A549 (cell line): ENCODE data around the gene GRK6. TPM values are rescaled to one million over a fixed set of nuclear protein-coding genes. Genes with fewer than 3 reads are reported as not detected.

Experiments used
- ATAC-seq, 2 experiments: fragments of 200-7000 bp in 1 of 2; fragments of >200 bp in 1 of 2; cut with Nextera tagmentation in 1 of 2; cut with Tn5 transposase in 1 of 2; 3 replicates each; pipeline versions ENCODE4 v1.8.0 to v1.9.1; 2018 to 2020; ENCODE audit warnings: mild to moderate bottlenecking in 1 of 2, moderate library complexity in 1 of 2
- CTCF ChIA-PET: fragments of 300-600 bp; sonication (Branson Sonifier 250); formaldehyde crosslinking; extraction: SDS; loops from one replicate; lab custom pipeline; 2021; ENCODE audit warnings: antibody characterized with exemption, inconsistent platforms; lab: Yijun Ruan, JAX
- POLR2A ChIA-PET: fragments of 350-600 bp; formaldehyde crosslinking; extraction: SDS; loops from one replicate; lab custom pipeline; 2021; ENCODE audit warnings: antibody characterized with exemption, inconsistent platforms; lab: Yijun Ruan, JAX
- DNase-seq, 2 experiments: peaks; one replicate each; pipeline versions ENCODE4 v3.0.0 to v3.0.0-alpha.2; 2011 to 2016; ENCODE audit warnings: low read depth in 1 of 2, low spot score in 1 of 2
- FAIRE-seq: peaks from 2 replicates; lab custom pipeline; 2011; peaks lifted over from hg19 to GRCh38; lab: Jason Lieb, UNC
- H3K27ac ChIP-seq, 2 experiments: fragments of >200 bp; sonication (Bioruptor Twin); formaldehyde crosslinking; 3 replicates each; pipeline ENCODE4 v1.5.1; 2016 to 2017
- H3K4me1 ChIP-seq: fragments of >200 bp; sonication (Bioruptor Twin); formaldehyde crosslinking; 3 replicates; pipeline ENCODE4 v1.6.1; 2016
- H3K4me2 ChIP-seq: fragments of >200 bp; sonication (Bioruptor Twin); formaldehyde crosslinking; 3 replicates; pipeline ENCODE4 v1.6.1; 2016
- H3K4me3 ChIP-seq: fragments of >200 bp; sonication (Bioruptor Twin); formaldehyde crosslinking; 3 replicates; pipeline ENCODE4 v1.5.1; 2016
- H3K9me3 ChIP-seq: fragments of >200 bp; sonication (Bioruptor Twin); formaldehyde crosslinking; 3 replicates; pipeline ENCODE4 v1.6.1; 2016
- ATOH8 ChIP-seq: fragments of 250-450 bp; sonication (Bioruptor Pico); IDR thresholded peaks from 2 replicates; pipeline ENCODE4 v1.5.0; 2020; ENCODE audit warnings: low read depth, mild to moderate bottlenecking, moderate library complexity
- BCL3 ChIP-seq: fragments of >200 bp; sonication (Bioruptor Twin); formaldehyde crosslinking; IDR thresholded peaks from 3 replicates; pipeline ENCODE4 v1.6.1; 2016
- CBX8 ChIP-seq: fragments of 200-600 bp; sonication (generic); IDR thresholded peaks from 2 replicates; pipeline ENCODE4 v1.6.1; 2016
- CEBPB ChIP-seq, 2 experiments: fragments of >200 bp in 1 of 2; sonication (Bioruptor Twin) in 1 of 2; formaldehyde crosslinking in 1 of 2; IDR thresholded peaks; 2 replicates each; pipeline ENCODE4 v1.6.1; 2012 to 2016
- CHD2 ChIP-seq: fragments of 150-350 bp; IDR thresholded peaks from 2 replicates; pipeline ENCODE4 v1.6.1; 2014; ENCODE audit warnings: low read length; ENCODE audit not compliant: partially characterized antibody
- CHD4 ChIP-seq: fragments of 200-600 bp; sonication (generic); IDR thresholded peaks from 2 replicates; pipeline ENCODE4 v1.6.1; 2016; ENCODE audit warnings: antibody characterized with exemption, mild to moderate bottlenecking, borderline replicate concordance
- EHMT2 ChIP-seq: fragments of 200-600 bp; sonication (generic); IDR thresholded peaks from 2 replicates; pipeline ENCODE4 v1.6.1; 2016; ENCODE audit warnings: antibody characterized with exemption, low read depth, mild to moderate bottlenecking, moderate library complexity
- ELK1 ChIP-seq: fragments of 150-350 bp; IDR thresholded peaks from 2 replicates; pipeline ENCODE4 v1.6.1; 2014; ENCODE audit warnings: low read depth, mild to moderate bottlenecking, low read length
- EP300 ChIP-seq, 2 experiments: fragments of >200 bp; sonication (Bioruptor Twin); formaldehyde crosslinking; IDR thresholded peaks; 2 replicates in 1 of 2; 3 replicates in 1 of 2; pipeline ENCODE4 v1.6.1; 2016 to 2017
- FOSB ChIP-seq: fragments of 250-450 bp; sonication (Bioruptor Pico); IDR thresholded peaks from 2 replicates; pipeline ENCODE4 v1.5.0; 2020; ENCODE audit warnings: mild to moderate bottlenecking, moderate library complexity
- HMGXB4 ChIP-seq: fragments of 250-450 bp; sonication (Bioruptor Pico); IDR thresholded peaks from 2 replicates; pipeline ENCODE4 v1.5.0; 2021; ENCODE audit warnings: mild to moderate bottlenecking, moderate library complexity, borderline replicate concordance
- HOXB13 ChIP-seq: fragments of 250-450 bp; sonication (Bioruptor Pico); IDR thresholded peaks from 2 replicates; pipeline ENCODE4 v1.5.0; 2020; ENCODE audit warnings: low read depth, mild to moderate bottlenecking, moderate library complexity
- HOXB5 ChIP-seq: fragments of 250-450 bp; sonication (Bioruptor Pico); IDR thresholded peaks from 2 replicates; pipeline ENCODE4 v1.5.0; 2020; ENCODE audit warnings: mild to moderate bottlenecking, moderate library complexity
- JUNB ChIP-seq: fragments of >200 bp; sonication (Bioruptor Twin); formaldehyde crosslinking; IDR thresholded peaks from 2 replicates; pipeline ENCODE4 v1.6.1; 2016
- MAFK ChIP-seq: fragments of 450-650 bp; IDR thresholded peaks from 2 replicates; pipeline ENCODE4 v1.6.1; 2014; ENCODE audit not compliant: partially characterized antibody
- MAX ChIP-seq: IDR thresholded peaks from 2 replicates; pipeline ENCODE4 v1.6.1; 2012
- MAZ ChIP-seq: fragments of 150-350 bp; IDR thresholded peaks from 2 replicates; pipeline ENCODE4 v1.6.1; 2014; ENCODE audit warnings: antibody characterized with exemption, low read depth, low read length, borderline replicate concordance
- NPAS2 ChIP-seq: fragments of 250-450 bp; sonication (Bioruptor Pico); IDR thresholded peaks from 2 replicates; pipeline ENCODE4 v1.8.0; 2022; ENCODE audit warnings: mild to moderate bottlenecking, moderate library complexity, borderline replicate concordance
- NR3C1 ChIP-seq: fragments of >200 bp; sonication (Bioruptor Twin); formaldehyde crosslinking; IDR thresholded peaks from 3 replicates; pipeline ENCODE4 v1.6.1; 2017
- POLR2A ChIP-seq: IDR thresholded peaks from 2 replicates; pipeline ENCODE4 v1.6.1; 2012; ENCODE audit warnings: mild to moderate bottlenecking, low read length
- POLR2AphosphoS2 ChIP-seq: conservative IDR thresholded peaks from 2 replicates; pipeline ENCODE4 v1.6.1; 2012; ENCODE audit warnings: low read length, improper control_type of control experiment, inconsistent platforms
- RAD21 ChIP-seq, 2 experiments: fragments of >200 bp in 1 of 2; sonication (Bioruptor Twin) in 1 of 2; formaldehyde crosslinking in 1 of 2; IDR thresholded peaks in 1 of 2; conservative IDR thresholded peaks in 1 of 2; 2 replicates in 1 of 2; 3 replicates in 1 of 2; pipeline ENCODE4 v1.6.1; 2012 to 2018; ENCODE audit warnings: inconsistent platforms in 1 of 2
- RFX5 ChIP-seq: fragments of 450-650 bp; IDR thresholded peaks from 2 replicates; pipeline ENCODE4 v1.7.1; 2014; ENCODE audit warnings: antibody characterized with exemption, mild to moderate bottlenecking, moderate library complexity
- RNF2 ChIP-seq: fragments of 200-600 bp; sonication (generic); IDR thresholded peaks from 2 replicates; pipeline ENCODE4 v1.6.1; 2016; ENCODE audit warnings: low read depth, mild to moderate bottlenecking, antibody characterized with exemption, moderate library complexity, borderline replicate concordance
- TFCP2L1 ChIP-seq: fragments of 250-450 bp; sonication (Bioruptor Pico); IDR thresholded peaks from 2 replicates; pipeline ENCODE4 v1.5.0; 2021; ENCODE audit warnings: mild to moderate bottlenecking
- TP53 ChIP-seq: fragments of 250-450 bp; sonication (Bioruptor Pico); IDR thresholded peaks from 2 replicates; pipeline ENCODE4 v1.5.0; 2021; ENCODE audit warnings: mild to moderate bottlenecking, moderate library complexity
- WGBS: methylation state at CpG from one replicate; pipeline ENCODE4 v1.1.6; 2017; ENCODE audit errors: missing lambda C conversion rate; 5-methylcytosine and 5-hydroxymethylcytosine counted together
- polyA plus RNA-seq, 4 experiments: library from polyadenylated mRNA; depleted of rRNA in 3 of 4; stranded (reverse); fragments of >200 nt; fragmentation: RNase III in 1 of 4; extraction: RNeasy Plus Mini Kit Qiagen cat#74134 plus additional on column Dnase treatment in 1 of 4; gene quantifications; 2 replicates in 3 of 4; 3 replicates in 1 of 4; pipeline ENCODE4 v1.2.3, GENCODE V29; 2011 to 2017

The GRK6 gene
- polyA plus RNA-seq, 2 of the 4 experiments (the other 2 are of a cell fraction) = 20.1 to 28.8 TPM

GRCh38 chr5:177469750-177470525 lies 43.5 kb downstream of the GRK6 start:
- Histone ChIP-seq H3K27ac (peak overlapping the region in 1 of 2 experiments; percentile 47; a peak in 3 of 6 replicates), H3K4me3 (no peak overlapping the region), H3K4me1 (peaks cover 47% of the 10 kb centered on the region), H3K9me3 (peaks cover 5% of the 10 kb centered on the region; the same call in 1 of the 3 replicates), H3K4me2 (no peak overlapping the region)
- no peak for DNase-seq
- no peak for FAIRE-seq
- 84% methylated on average over 8 of the region's 8 CpGs for WGBS
- no peak for ATAC-seq
- TF ChIP-seq HOXB13 (no peak), ATOH8 (CRISPR knock-in tag) (no peak), EHMT2 (no peak), MAZ (no peak), FOSB (CRISPR knock-in tag) (no peak), HOXB5 (CRISPR knock-in tag) (no peak), NR3C1 (no peak), RNF2 (no peak), TFCP2L1 (no peak), POLR2A (no peak), MAX (no peak)
- CTCF ChIA-PET = interaction anchor here (1.2 to 19.7 kb wide), 6 partner anchors 14 to 66 kb away, joined by 3 to 241 read pairs (median 4); partner anchors contain the start of gene PRR7
- POLR2A ChIA-PET = no interaction called here

- 88% methylated on average over 10 of the region's 10 CpGs for WGBS
- CTCF ChIA-PET = interaction anchor here (0.7 to 19.7 kb wide), 7 partner anchors 8 to 67 kb away, joined by 3 to 241 read pairs (median 5); no protein-coding TSS in a partner anchor
- Histone ChIP-seq H3K4me1 (peaks cover 52% of the 10 kb centered on the region), H3K4me2 (peak overlapping the region; percentile 99), H3K27ac (peak overlapping the region in 1 of 2 experiments; percentile 99; a peak in 1 of 6 replicates), H3K4me3 (no peak overlapping the region; the same call in 2 of the 3 replicates), H3K9me3 (no peaks in the 10 kb centered on the region)
- POLR2A ChIA-PET = interaction anchor here (1.3 kb wide), 1 partner anchor 45 kb away, joined by 5 read pairs; the partner anchor contains the start of gene GRK6
- no peak for ATAC-seq
- DNase-seq = peak in 1 of 2 experiments; percentile 40
- no peak for FAIRE-seq
- TF ChIP-seq TP53 (CRISPR knock-in tag) (no peak), JUNB (no peak), CHD2 (no peak), EP300 (IDR thresholded peaks at IDR 0.05) (no peak), RFX5 (no peak), MAFK (peak; percentile 82), POLR2AphosphoS2 (no peak)
Measured at GRCh38 chr5:177470759-177471536, 44.5 kb downstream of the GRK6 start.

GRCh38 chr5:177471610-177472356 lies 45.3 kb downstream of the GRK6 start:
- POLR2A ChIA-PET = interaction anchor here (1.3 to 2.3 kb wide), 3 partner anchors 23 to 45 kb away, joined by 4 to 9 read pairs (median 5); partner anchors contain the start of genes GRK6 and PDLIM7
- CTCF ChIA-PET = interaction anchor here (0.7 to 19.7 kb wide), 5 partner anchors 8 to 30 kb away, joined by 3 to 241 read pairs (median 9); partner anchors contain the start of gene PDLIM7
- H3K4me2 ChIP-seq = peak overlapping the region; percentile 99
- DNase-seq = no peak
- H3K27ac ChIP-seq = peak overlapping the region; percentile 97 to 99
- peaks cover 59% of the 10 kb centered on the region for H3K4me1 ChIP-seq
- 69% methylated on average over 12 of the region's 14 CpGs for WGBS
- peak overlapping the region; percentile 99 for H3K4me3 ChIP-seq
- H3K9me3 ChIP-seq = no peaks in the 10 kb centered on the region
- FAIRE-seq = no peak
- no peak for ATAC-seq
- TF ChIP-seq NPAS2 (CRISPR knock-in tag) (no peak), CHD4 (no peak), RAD21 (conservative IDR thresholded peaks at IDR 0.05 in 1 of 2, IDR thresholded peaks at IDR 0.05 in 1 of 2) (no peak), ELK1 (no peak), HMGXB4 (CRISPR knock-in tag) (no peak), CEBPB (IDR thresholded peaks at IDR 0.05) (no peak), EHMT2 (no peak), CBX8 (no peak), BCL3 (no peak)
